HCT116 (cell line): Measurements from ENCODE around the gene WSB2. TPM values are rescaled to one million over a fixed set of nuclear protein-coding genes. Genes with fewer than 3 reads are reported as not detected.

ENCODE experiments used
- ATAC-seq: fragments of 200-7000 bp; cut with Tn5 transposase; 2 replicates; pipeline ENCODE4 v1.9.1; 2020; ENCODE audit warnings: mild to moderate bottlenecking, moderate library complexity
- BruUV-seq: library from RNA; stranded (reverse); fragments of 400-500 nt; replicated peaks from 2 replicates; lab custom pipeline; 2021; lab: Mats Ljungman, UMichigan
- CTCF ChIA-PET: fragments of 300-600 bp; sonication (Branson Sonifier 250); formaldehyde crosslinking; loops from one replicate; lab custom pipeline; 2021; ENCODE audit warnings: antibody characterized with exemption; lab: Charles Lee
- POLR2A ChIA-PET: fragments of 300-600, 350-600 bp; sonication (Branson Sonifier 250); formaldehyde crosslinking; loops from one replicate; lab custom pipeline; 2021; ENCODE audit warnings: antibody characterized with exemption; lab: Charles Lee
- RAD21 ChIA-PET, 2 experiments: fragments of 300-600 bp; sonication (Branson Sonifier 250); formaldehyde crosslinking; loops; one replicate each; lab custom pipeline; 2023; ENCODE audit warnings: low total read pairs in 2 of 2; ENCODE audit not compliant: uncharacterized antibody in 2 of 2, unreplicated experiment in 2 of 2, low non-redundant PET in 1 of 2; lab: Charles Lee
- DNase-seq: peaks from one replicate; pipeline ENCODE4 v3.0.0-alpha.2; 2010; ENCODE audit warnings: low read depth, low spot score
- H2AFZ ChIP-seq: fragments of 200-600 bp; shearing (Covaris generic), sonication (generic); 2 replicates; pipeline ENCODE4 v1.6.1; 2017; ENCODE audit warnings: low read depth, mixed run types, mixed read lengths, antibody characterized with exemption, low read length; ENCODE audit not compliant: poor library complexity, severe bottlenecking
- H3K27ac ChIP-seq: 2 replicates; pipeline ENCODE4 v1.5.1; 2012; ENCODE audit warnings: low read depth, low read length
- H3K27me3 ChIP-seq: fragments of 200-600 bp; sonication (generic); 2 replicates; pipeline ENCODE4 v1.6.1; 2016; ENCODE audit warnings: mixed run types, low read length, mixed read lengths; ENCODE audit not compliant: insufficient read depth
- H3K36me3 ChIP-seq, 2 experiments: fragments of 200-500 bp in 1 of 2; fragments of 200-600 bp in 1 of 2; sonication (Bioruptor generic) in 1 of 2; sonication (generic) in 1 of 2; 2 replicates each; pipeline versions ENCODE4 v1.5.1 to v1.6.1; 2014 to 2016; ENCODE audit warnings: low read length in 2 of 2, inconsistent platforms in 1 of 2, mixed read lengths in 1 of 2, mixed run types in 1 of 2; ENCODE audit not compliant: insufficient read depth in 2 of 2, control insufficient read depth in 1 of 2
- H3K4me1 ChIP-seq, 2 experiments: fragments of 200-600 bp in 1 of 2; sonication (generic) in 1 of 2; 2 replicates each; pipeline versions ENCODE4 v1.5.1 to v1.6.1; 2012 to 2017; ENCODE audit warnings: low read length in 2 of 2, inconsistent platforms in 1 of 2, mild to moderate bottlenecking in 1 of 2, mixed read lengths in 1 of 2, mixed run types in 1 of 2, moderate library complexity in 1 of 2; ENCODE audit not compliant: insufficient read depth in 2 of 2, control insufficient read depth in 1 of 2
- H3K4me2 ChIP-seq: fragments of 200-600 bp; sonication (generic); 2 replicates; pipeline ENCODE4 v1.6.1; 2017; ENCODE audit warnings: mixed run types, low read length, mixed read lengths
- H3K4me3 ChIP-seq, 2 experiments: fragments of 200-600 bp in 1 of 2; sonication (generic) in 1 of 2; replicated peaks in 1 of 2; 2 replicates each; pipeline ENCODE4 v1.5.1; 2011 to 2016; ENCODE audit warnings: low read length in 2 of 2, control low read depth in 1 of 2, low read depth in 1 of 2, mild to moderate bottlenecking in 1 of 2, mixed read lengths in 1 of 2, mixed run types in 1 of 2
- H3K79me2 ChIP-seq: fragments of 200-600 bp; sonication (generic); 2 replicates; pipeline ENCODE4 v1.6.1; 2017; ENCODE audit warnings: mild to moderate bottlenecking, mixed run types, low read length, moderate library complexity, mixed read lengths; ENCODE audit not compliant: insufficient read depth
- H3K9ac ChIP-seq: fragments of 200-600 bp; sonication (generic); 2 replicates; pipeline ENCODE4 v1.6.1; 2016; ENCODE audit warnings: low read length, mixed read lengths
- H3K9me2 ChIP-seq: fragments of 200-600 bp; sonication (generic), shearing (Covaris generic); 2 replicates; pipeline ENCODE4 v1.6.1; 2017; ENCODE audit warnings: mixed run types, mild to moderate bottlenecking, moderate library complexity; ENCODE audit not compliant: insufficient read depth
- H3K9me3 ChIP-seq, 2 experiments: fragments of 200-500 bp in 1 of 2; fragments of 200-600 bp in 1 of 2; sonication (Bioruptor generic) in 1 of 2; sonication (generic) in 1 of 2; 2 replicates each; pipeline ENCODE4 v1.6.1; 2014 to 2017; ENCODE audit warnings: low read length in 2 of 2, mixed read lengths in 2 of 2, inconsistent platforms in 1 of 2, low read depth in 1 of 2, mild to moderate bottlenecking in 1 of 2, mixed run types in 1 of 2, moderate library complexity in 1 of 2; ENCODE audit not compliant: control insufficient read depth in 1 of 2, insufficient read depth in 1 of 2
- H4K20me1 ChIP-seq: fragments of 200-600 bp; sonication (generic), shearing (Covaris generic); 2 replicates; pipeline ENCODE4 v1.6.1; 2017; ENCODE audit warnings: mixed run types, mild to moderate bottlenecking, moderate library complexity; ENCODE audit not compliant: insufficient read depth
- EGR1 ChIP-seq: IDR thresholded peaks from 2 replicates; pipeline ENCODE4 v1.6.1; 2012; ENCODE audit warnings: low read depth
- ELF1 ChIP-seq: IDR thresholded peaks from 2 replicates; pipeline ENCODE4 v1.6.1; 2012; ENCODE audit warnings: low read depth, borderline replicate concordance
- EZH2 ChIP-seq: fragments of 200-600 bp; sonication (generic); IDR thresholded peaks from 2 replicates; pipeline ENCODE4 v1.6.1; 2017; ENCODE audit warnings: antibody characterized with exemption, mixed run types
- JUND ChIP-seq: IDR thresholded peaks from 2 replicates; pipeline ENCODE4 v1.6.1; 2012
- SRF ChIP-seq: IDR thresholded peaks from 2 replicates; pipeline ENCODE4 v1.6.1; 2012; ENCODE audit warnings: low read depth
- ZFX ChIP-seq: fragments of 450-650 bp; IDR thresholded peaks from 2 replicates; pipeline ENCODE4 v1.6.1; 2017
- ZNF274 ChIP-seq: fragments of 200-500 bp; sonication (Bioruptor generic); IDR thresholded peaks from 2 replicates; pipeline ENCODE4 v1.6.1; 2014; ENCODE audit warnings: mild to moderate bottlenecking, low read depth, low read length, inconsistent platforms
- intact Hi-C: fragments of 100-400 bp; cut with micrococcal nuclease; formaldehyde crosslinking; loops from 2 replicates; pipeline ENCODE4 v1.10.0; 2022
- total RNA-seq: library from RNA; stranded (reverse); gene quantifications from one replicate; pipeline ENCODE4 v1.2.1, GENCODE V29; 2021; ENCODE audit not compliant: unreplicated experiment
- TF ChIP-seq, protein P1 (sequence below): IDR thresholded peaks from 2 replicates; pipeline ENCODE4 v1.6.1; 2012

WSB2 gene
- total RNA-seq, 1 experiment from 2014 or later, result 97.0 TPM

DNA sequence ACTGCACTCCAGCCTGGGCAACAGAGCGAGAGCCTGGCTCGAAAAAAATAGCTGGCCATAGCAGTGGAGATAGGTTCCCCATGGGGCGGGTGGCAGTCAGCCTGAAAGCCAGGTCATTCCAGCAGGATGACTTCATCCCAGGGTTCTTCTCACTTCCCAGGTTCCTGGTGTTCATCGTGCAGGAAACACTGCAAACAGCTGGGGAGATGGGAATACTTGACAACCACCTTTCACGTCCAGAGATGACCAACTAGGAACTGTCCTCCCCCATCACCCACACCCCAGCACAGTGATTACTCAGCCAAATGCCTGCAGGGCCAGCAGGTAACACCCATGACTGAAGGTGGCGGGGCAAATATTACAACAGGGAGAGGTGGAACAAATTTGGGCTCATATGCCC, 41.1 kb upstream of the WSB2 start (continued):
- TF ChIP-seq ELF1 (no peak), JUND (peak; percentile 64), SRF (no peak), EZH2 (no peak), ZFX (no peak)
- TF ChIP-seq, protein P1, sequence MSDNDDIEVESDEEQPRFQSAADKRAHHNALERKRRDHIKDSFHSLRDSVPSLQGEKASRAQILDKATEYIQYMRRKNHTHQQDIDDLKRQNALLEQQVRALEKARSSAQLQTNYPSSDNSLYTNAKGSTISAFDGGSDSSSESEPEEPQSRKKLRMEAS, result peak; percentile 67
- TF ChIP-seq, all 23 proteins: peak for 9

DNA sequence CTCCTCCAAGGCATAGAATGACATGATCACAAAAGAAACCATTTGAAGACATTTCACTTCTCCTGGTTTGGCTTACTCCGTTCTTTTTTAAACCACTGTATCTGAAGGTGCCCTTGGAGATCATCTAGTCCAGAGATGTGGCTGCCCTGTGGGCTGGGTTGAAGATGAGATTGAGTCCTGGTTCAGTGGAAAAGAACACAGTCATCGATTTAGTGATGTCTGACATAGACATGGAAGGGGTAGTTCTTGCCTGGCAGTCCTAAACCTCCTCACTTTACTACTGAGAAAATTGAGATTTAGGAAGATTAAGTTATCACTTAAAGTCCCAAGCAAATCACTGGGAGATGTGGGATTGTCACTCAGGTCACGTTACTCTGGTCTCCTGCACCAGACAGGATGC, 40.1 kb upstream of the WSB2 start:
- no peaks in the 10 kb centered on the region for H4K20me1 ChIP-seq
- ChIA-PET CTCF (interaction anchor here (1.9 kb wide), 1 partner anchor 20 kb away, joined by 7 read pairs; no protein-coding TSS in a partner anchor), RAD21 (no interaction called here), POLR2A (no interaction called here)
- no peaks in the 10 kb centered on the region for H3K9me2 ChIP-seq
- intact Hi-C loops, result loop anchor here (5.0 kb wide), 1 partner anchor 39 kb away; the partner anchor contains the start of gene WSB2
- H3K4me3 ChIP-seq, result no peak overlapping the region
- no peak for ATAC-seq
- TF ChIP-seq ZNF274 (no peak), EGR1 (no peak), SRF (no peak), EZH2 (no peak)
- H3K36me3 ChIP-seq, result no peaks in the 10 kb centered on the region
- no peak overlapping the region for H2AFZ ChIP-seq
- no peaks in the 10 kb centered on the region for H3K9me3 ChIP-seq
- peaks cover 36 to 49% of the 10 kb centered on the region in 2 experiments for H3K4me1 ChIP-seq
- H3K27me3 ChIP-seq, result no peaks in the 10 kb centered on the region
- no peak overlapping the region for H3K4me2 ChIP-seq
- no peak for DNase-seq
- H3K79me2 ChIP-seq, result no peaks in the 10 kb centered on the region
- no peak overlapping the region for H3K27ac ChIP-seq
- no peak overlapping the region for H3K9ac ChIP-seq
- no TSS peak for BruUV-seq
